HG03378 (cell line): ENCODE results near the gene MTNR1B.
A peak's percentile ranks its signal among the peaks of the same experiment; 100 is the strongest.

Experiments used
- ATAC-seq: cut with Tn5 transposase; IDR thresholded peaks from one replicate; pipeline ENCODE4 v1.9.1; 2021; ENCODE audit warnings: mild to moderate bottlenecking, moderate library complexity; ENCODE audit not compliant: unreplicated experiment

Gene MTNR1B

DNA sequence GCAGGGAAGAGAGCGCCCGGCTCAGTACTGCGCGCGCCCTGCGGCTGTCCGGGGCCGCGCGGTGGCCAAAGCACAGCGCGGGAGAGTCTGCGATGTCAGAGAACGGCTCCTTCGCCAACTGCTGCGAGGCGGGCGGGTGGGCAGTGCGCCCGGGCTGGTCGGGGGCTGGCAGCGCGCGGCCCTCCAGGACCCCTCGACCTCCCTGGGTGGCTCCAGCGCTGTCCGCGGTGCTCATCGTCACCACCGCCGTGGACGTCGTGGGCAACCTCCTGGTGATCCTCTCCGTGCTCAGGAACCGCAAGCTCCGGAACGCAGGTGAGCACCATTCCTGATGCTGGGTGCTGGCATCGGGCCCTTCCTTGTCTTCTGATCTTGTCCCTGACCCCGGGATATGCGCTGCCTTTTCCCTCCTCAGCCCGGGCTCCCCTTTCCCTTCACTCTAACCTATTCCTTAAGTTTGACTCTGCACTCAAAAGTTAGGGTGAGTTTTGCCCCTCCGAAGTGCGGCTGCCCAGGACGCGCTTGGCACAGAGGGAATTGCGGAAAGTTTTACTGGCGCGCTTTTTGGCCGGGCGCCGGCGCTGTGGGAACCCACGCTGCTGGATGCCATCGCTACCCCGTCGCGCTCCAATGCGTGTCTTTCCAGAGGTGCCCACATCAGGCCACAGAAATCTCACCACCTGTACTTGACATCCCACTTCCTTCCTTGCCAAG lies at the start of gene MTNR1B:
Gene MTNR1B, plus strand, starts transcription at position 18 of the 714 bp plus-strand sequence. Its CDS starts 75 bp downstream, at position 93.
- ATAC-seq, result no peak

DNA sequence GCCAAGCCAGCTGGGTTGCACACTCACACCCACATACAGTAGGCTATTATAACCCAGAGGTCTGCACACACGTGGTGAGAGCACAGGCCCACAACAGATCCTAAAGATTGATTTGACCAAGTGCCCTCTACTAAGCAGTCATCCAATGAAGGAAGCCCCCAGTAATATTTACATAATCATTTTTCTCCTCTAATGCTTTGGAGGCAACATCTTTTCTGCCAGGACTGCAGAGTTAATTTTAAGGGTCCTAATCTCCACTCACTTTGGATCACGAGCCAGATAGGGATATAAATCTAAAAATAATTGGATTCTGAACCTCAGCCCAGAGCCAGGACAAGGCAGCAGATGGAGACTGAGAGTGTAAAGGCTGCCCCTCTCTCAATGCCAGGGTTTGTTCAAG lies 49.1 kb upstream of the MTNR1B start:
- no peak for ATAC-seq

DNA sequence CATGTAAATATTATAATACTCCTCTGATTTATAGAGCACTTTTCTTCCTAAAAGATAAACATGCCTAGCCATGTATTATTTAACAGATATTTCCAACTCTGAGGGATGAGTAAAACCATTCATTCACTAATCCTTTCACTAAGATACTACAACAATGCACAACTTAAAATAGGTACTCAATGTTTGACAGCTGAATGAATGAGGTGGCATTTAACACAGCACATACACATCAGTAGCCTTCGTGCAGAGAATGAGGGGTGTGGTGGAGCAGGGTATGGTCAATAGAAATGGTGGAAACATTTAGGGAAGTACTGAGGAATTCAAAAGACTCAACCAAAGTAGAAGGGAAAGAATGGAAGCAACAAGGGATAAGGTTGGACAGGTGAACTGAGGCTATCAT lies 46.7 kb upstream of the MTNR1B start:
- no peak for ATAC-seq

DNA sequence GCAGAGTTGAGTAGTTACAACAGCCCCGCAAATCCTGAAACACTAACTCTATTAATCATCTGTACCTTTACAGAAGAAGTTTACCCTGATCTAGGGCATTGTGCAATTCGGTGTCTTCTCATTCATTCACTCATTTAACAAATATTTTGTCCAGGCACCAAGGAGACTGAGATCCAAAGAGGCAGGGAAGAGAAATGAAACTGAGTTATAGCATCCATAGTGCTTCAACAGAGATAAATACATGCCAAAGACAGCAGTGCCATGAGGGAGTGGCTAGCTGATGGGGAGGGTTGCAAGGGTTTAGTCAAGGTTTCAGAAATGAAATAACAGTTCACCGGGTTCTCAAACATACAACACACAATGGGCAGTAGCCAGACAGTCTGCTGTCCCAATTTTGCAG lies 40.2 kb upstream of the MTNR1B start:
- ATAC-seq, result no peak

DNA sequence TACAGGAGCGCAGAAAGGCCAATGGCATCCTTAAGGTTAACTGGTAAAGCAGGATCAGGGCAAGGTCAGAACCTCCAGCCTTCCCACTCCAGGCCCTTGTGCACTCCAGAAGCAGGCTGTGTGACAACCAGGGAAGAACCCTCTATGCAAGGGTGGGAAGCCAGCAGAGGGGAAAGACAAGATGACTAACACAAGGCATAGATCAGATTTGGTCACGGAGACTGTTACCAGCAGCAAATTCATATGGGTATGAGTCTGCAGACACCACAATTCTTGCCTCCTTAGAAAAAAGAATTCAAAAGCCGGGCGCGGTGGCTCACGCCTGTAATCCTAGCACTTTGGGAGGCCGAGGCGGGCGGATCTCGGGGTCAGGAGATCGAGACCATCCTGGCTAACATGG lies 39.8 kb upstream of the MTNR1B start:
- ATAC-seq, result no peak

DNA sequence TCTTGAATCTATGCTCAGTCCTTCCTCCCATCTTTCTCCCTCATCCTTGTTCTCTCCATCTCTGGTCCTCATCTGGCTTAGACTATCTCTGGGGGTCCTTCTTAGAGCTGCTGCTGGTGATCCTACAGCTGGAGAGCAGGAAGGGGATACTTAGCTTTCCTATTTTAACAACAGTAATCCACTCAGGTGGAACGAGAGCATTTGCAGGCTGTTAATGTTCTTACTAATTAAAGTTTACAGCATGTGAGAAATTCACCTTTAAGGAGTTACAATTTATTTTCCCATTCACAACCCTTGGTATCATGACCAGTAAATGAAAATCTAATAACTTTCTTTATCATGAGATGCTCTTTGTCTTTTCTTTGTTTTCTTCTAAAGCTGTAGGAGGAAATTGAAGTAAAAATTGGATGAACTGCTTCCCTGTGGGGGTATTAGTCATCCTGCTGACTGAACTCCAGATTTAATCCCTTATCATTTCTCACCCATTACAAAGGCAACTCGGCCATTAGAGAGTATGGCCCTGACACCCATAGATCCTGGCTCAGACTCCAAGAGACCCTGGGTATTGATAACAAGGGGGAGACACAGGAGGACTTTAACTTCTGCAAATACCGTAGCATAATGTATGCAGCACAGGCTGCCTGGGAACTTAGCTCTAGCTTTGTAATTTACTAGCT lies 37.6 kb upstream of the MTNR1B start:
- ATAC-seq, result no peak

DNA sequence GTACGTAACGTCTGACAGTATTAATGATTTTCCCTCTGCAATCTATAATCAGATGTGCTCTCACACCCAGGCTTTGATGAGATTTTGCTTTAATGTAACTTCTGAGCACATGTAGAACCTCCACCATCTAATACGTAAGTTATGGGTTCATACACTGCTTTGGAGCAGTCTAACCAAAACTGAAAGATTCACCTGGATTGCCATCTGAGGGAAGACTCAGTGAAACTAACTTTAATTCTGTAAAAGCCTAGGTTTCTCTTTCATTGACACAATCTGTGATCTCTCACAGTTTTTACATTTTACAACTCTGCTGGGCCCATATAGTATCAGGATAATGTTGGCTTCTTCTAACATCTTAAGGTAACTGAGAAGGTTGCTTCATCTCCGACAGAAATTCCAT lies 30.1 kb upstream of the MTNR1B start:
- no peak for ATAC-seq

DNA sequence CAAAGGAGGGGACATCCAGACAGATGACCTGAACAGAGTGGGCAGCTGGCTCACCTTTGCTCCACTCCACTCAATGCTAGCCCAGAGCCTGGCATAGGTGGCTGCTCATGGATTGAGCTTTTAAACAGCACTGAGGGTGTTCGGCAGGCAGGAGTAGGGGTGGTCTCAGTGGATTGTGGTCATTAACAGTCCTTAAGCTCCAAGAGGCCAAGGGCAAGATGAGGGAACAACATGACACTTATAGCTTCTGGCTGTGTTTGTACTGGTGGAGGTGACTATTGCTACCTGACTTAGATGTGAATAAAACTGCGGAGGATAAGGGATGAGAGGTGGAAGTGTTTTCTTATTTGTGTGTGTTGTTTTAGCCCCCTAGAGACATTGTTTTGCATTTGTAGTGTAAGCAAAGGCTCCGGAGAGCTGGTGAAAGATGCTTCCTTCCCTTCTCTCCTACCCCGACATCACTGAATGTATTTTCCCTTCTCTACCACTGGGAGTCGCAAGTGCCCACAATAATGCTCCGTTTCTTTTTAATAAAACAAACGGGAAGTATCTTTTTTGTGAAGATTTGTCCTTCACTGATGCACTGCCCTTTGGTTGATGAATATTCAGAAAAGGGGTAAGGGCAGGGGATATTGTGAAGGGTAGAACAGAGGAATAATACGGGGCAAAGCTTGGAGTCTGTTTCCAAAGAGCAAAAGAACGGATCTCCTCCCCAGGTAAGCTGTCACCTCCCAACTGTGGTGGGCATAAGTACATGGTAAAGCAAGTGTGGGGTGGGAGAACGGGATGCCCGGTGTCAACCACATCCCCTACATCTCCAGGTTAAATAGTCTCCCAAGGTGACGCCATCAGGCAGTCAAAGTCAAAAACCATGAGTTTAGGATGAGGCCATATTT lies 27.5 kb upstream of the MTNR1B start:
- ATAC-seq, result peak; percentile 75

DNA sequence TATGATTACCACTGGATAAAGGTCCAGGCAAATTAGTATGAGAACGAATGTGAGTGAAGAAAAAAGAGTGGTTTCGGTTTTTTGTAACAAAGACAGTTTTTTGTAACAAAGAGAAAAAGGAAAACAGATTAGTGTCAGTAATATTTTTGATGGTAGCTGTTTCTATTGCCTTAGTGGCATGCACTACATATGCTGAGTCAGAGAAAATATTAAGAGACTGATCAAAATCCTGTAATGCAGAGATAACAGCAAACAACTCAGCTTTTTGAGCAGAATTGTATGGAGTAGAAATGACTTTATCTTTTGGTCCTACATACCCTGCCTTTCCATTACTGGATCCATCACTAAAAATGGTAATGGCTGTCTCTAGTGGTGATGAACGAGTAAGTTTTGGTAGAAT lies 22.7 kb upstream of the MTNR1B start:
- no peak for ATAC-seq

DNA sequence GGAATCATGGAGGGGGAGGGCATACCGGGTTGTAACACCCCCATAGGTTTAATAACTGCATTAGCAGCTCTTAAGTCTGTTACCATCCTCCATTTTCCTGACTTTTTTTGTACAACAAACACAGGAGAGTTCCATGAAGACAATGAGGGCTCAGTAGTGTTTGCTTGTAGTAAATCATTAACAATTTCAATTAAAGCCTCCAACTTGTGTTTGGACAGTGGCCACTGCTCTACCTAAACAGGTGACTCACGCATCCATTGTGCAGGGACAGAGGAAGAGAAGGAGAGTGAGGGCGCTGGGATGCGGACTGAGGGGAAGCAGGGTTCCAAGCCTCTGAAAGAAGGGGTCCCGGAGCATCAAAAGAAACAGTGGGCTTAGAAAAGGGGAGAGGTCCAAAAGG lies 21.3 kb upstream of the MTNR1B start:
- no peak for ATAC-seq

DNA sequence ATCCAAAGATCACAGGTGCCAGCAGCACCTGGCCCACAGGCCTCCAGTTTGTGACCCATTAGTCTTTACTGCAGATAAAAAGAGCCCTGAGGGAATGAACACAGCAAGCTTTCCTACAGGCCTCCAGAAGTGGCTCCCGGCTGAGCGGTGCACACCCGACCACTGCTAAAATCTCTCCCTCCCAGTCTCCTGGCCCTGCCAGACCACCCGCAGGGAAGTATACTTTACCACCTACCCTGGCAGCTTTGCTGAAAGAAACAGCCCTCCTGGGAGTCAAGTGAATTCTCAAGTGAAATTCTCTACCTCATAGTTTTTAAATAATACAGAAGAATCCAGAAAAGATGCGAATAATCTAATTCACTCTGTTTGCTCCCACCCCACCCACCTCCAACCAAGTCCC lies 15.4 kb upstream of the MTNR1B start:
- no peak for ATAC-seq

DNA sequence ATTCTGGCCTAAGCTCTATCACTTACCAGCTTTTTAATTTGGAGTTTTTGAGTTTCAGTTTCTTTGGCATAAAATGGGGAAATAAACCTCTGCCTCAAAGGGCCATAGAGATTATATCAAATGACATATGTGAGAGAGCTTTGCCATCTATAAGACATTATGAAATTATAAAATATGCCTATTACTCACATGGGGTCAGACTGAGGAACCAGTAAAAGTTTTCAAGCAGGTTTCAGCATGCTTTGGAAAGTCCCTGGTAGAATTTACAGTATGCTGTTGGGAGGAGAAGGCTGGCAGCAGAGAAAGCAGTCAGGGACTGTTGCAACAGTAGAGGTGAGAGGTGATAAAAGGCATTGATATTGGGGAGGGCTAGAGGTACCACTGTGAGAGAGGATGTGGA lies 13.6 kb upstream of the MTNR1B start:
- no peak for ATAC-seq

DNA sequence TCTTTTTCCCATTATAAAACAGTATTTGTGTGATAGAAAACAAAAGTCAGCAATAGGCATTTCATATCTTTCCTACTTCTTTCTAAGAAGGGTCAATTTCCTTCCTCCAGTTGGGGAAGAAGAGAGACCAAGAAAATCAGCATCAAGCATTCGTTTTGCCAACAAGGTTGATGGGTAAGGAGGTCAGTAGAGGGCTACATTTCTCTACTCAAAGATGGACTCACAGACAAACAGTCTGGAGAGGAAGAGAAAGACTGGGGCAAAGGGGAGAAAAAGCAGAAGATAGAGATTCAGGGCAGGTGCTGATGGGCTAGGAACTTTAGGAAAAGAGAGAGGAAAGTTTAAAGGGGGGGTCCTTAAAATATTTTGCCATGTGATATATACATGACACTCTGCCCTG lies 8.6 kb upstream of the MTNR1B start:
- ATAC-seq, result no peak

DNA sequence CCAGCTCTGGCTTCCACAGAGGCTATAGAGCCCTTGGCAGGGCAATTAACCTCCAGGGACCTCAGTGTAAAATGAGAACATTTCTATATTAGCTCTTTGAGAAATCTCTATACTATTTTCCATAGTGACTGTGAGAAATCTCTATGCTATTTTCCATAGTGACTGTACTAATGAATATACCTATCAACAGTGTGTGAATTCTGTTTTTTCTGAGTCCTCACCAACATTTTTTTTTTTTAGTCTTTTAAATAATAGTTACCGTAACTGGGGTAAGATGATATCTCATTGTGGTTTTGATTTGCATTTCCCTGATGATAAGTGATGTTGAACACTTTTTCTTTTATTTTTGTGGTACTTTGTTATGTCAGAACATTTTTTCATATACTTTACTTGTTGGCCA lies 7.0 kb upstream of the MTNR1B start:
- no peak for ATAC-seq

DNA sequence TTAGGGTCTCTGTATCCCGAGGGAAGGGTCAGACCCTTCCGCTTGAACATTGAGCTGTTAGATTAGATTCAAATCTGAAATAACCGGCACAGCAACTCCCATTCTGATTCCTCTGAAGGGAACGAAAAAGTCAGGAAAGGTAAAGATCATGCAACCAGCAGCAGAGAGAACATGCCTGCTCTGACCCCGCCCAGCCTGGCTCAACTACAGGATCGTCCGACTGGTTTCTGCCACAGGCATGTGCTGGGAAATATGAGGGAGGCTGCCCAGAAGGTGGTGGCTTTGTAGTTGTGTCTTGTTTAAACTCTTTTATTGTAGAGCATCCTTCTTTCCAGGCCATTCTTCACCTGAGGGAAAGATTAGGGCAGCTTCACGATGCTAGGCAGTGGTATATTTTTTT lies 5.0 kb upstream of the MTNR1B start:
- no peak for ATAC-seq

DNA sequence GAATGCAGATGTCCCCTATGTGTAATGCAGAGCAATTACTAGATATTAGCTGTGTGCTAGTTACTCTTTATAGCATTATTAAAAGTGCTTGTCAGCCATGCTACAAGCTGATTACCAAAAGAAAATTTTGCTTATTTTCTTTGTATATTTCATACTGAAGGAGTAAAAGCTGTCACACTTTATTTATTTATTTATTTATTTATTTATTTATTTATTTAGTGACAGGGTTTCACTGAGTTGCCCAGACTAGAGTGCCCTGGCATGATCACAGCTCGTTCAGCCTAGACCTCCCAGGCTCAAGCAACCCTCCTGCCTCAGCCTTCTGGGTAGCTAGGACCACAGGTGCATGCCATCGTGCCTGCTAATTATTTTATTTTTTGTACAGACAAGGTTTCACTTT lies 4.3 kb upstream of the MTNR1B start:
- no peak for ATAC-seq

DNA sequence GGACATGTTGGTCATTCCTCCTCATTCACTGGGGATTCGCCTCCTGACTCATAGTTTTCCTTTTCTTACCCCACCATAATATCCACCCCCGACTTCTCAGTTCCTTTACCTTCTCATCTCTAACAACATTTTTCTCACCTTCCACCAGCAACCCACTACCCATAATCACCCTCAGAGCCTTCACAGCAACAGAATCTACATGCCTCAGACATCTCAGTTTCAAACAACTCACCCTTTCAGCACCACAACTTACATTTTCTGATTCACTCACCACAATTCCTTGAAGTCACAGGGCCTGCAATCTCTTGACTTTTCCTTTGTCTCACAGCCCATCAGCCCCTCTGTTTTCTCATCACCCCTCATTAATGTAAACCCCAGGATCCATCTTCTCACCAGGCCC lies 2.3 kb upstream of the MTNR1B start:
- no peak for ATAC-seq

DNA sequence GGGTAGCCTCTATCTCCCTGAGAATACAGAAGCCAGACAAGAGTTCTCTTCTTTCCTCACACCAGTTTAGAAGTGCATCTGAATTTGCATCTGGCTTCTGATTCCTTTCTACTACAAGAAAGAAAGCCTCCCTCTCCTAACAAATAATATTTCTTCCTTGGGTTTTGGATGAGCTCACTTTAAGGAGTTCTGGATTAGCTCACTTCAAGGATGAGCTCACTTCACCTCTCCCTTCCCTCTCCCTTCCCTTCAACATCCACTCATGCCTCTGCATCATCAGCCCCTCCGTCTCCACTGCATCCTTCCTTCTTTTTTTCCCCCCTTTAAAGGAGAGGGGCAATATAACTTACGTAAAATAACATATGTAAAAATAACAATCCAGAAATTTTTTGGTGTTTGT lies 1.6 kb upstream of the MTNR1B start:
- no peak for ATAC-seq

DNA sequence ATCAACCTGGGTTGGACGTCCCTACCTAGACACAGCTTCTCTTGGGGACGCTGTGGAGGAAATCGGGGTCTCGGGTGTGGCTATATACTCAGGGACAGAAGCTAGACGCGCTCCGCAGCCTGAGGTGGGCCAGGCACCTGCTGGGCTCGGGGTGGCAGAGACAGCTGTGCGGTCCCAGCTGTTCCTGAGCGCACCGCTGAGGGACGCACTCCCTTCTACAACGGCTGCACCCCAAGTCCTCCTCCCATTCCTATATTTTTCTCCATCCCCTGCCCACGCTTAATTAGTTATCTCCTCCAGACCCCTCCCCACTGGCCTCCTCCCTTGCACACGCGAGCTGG lies 188 bp upstream of the MTNR1B start:
- no peak for ATAC-seq

DNA sequence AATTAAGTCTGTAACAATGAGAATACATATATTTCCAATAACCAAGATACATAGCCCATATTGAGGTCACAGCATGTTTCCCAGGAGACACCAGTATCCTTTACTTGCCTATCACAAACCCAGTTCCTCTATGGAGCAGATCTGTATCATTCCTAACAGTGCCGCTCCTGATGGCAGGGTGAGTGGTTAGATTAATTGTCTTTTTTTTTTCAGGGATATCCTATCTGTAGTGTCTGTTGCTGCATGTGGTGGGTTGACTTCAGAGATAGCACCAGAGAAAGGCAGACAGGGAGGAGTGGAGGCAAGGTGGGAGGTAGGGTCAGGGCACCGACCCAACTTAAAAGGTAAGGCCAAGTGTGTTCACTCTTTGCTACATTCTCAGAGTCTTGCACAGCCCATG lies 2.8 kb downstream of the MTNR1B start:
- ATAC-seq, result no peak

DNA sequence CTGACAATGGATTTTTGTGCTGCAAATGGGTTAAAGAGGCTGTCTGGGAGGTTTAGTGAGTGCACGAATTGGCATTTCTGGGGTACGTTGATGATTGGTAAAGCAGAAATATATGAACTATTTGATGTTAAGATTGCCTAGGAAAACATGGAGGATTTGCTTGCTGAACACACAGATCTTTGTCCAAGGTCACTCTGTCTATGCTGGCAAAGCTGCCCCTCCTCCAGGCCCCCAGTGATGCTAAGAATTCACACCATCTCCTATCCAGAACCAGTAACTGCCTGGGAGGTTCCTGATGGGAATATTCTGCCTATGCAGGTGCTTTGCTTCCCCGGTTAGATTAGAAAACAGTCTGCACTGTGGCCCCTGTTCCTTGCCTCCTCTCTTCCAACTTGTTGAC lies 5.8 kb downstream of the MTNR1B start:
- no peak for ATAC-seq

DNA sequence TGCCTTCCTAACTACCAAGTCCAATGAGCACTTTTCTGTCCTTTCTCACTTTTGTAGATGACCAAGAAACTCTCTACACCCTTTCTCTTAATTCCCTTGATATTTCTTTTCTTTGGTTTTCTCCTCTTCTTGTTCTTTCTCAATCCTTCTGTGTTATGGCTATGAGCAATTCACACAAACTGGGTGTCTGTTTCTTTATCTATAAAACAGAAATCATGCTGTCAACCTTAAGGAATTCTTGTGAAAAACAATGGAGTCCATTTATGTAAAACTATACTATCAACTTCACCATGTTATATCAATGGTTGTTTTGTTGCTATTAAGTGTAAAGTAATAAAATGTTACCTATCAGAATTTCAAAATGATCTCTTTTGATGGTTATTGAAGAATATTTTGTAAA lies 7.2 kb downstream of the MTNR1B start:
- no peak for ATAC-seq
